Panc1 (cell line): ENCODE data around the gene NPHP4. TPM values are rescaled to one million over a fixed set of nuclear protein-coding genes. Genes with fewer than 3 reads are reported as not detected.

ENCODE experiments used
- ATAC-seq: fragments of 200-7000 bp; cut with Tn5 transposase; 2 replicates; pipeline ENCODE4 v1.9.1; 2020; ENCODE audit warnings: mild to moderate bottlenecking, moderate library complexity
- BruUV-seq: library from RNA; stranded (reverse); fragments of 400-500 nt; replicated peaks from 2 replicates; lab custom pipeline; 2021; lab: Mats Ljungman, UMichigan
- CTCF ChIA-PET: fragments of 300-600 bp; sonication (Branson Sonifier 250); formaldehyde crosslinking; loops from one replicate; lab custom pipeline; 2022; ENCODE audit warnings: antibody characterized with exemption; lab: Charles Lee
- POLR2A ChIA-PET: fragments of 300-600 bp; sonication (Branson Sonifier 250); formaldehyde crosslinking; loops from one replicate; lab custom pipeline; 2022; ENCODE audit warnings: antibody characterized with exemption; lab: Charles Lee
- DNase-seq: peaks from one replicate; pipeline ENCODE4 v3.0.0-alpha.2; 2010; ENCODE audit warnings: low read depth, low spot score
- H3K27ac ChIP-seq: 2 replicates; pipeline ENCODE4 v1.5.1; 2011; ENCODE audit warnings: mild to moderate bottlenecking, low read length, inconsistent platforms
- H3K27me3 ChIP-seq: fragments of 200-500 bp; sonication (Bioruptor generic); 2 replicates; pipeline ENCODE4 v1.6.0; 2014; ENCODE audit warnings: low read length, inconsistent platforms; ENCODE audit not compliant: control insufficient read depth, insufficient read depth
- H3K36me3 ChIP-seq: fragments of 200-500 bp; sonication (Bioruptor generic); 2 replicates; pipeline ENCODE4 v1.5.1; 2014; ENCODE audit warnings: inconsistent platforms, mild to moderate bottlenecking, low read length, moderate library complexity; ENCODE audit not compliant: control insufficient read depth, insufficient read depth
- H3K4me1 ChIP-seq: 2 replicates; pipeline ENCODE4 v1.5.1; 2011; ENCODE audit warnings: inconsistent platforms, mild to moderate bottlenecking, low read length, moderate library complexity; ENCODE audit not compliant: control insufficient read depth, insufficient read depth
- H3K4me3 ChIP-seq, 2 experiments: 2 replicates each; pipeline ENCODE4 v1.5.1; 2011 to 2012; ENCODE audit warnings: low read depth in 2 of 2, low read length in 2 of 2, mild to moderate bottlenecking in 2 of 2, inconsistent platforms in 1 of 2, moderate library complexity in 1 of 2
- H3K9me3 ChIP-seq: fragments of 200-500 bp; sonication (Bioruptor generic); 2 replicates; pipeline ENCODE4 v1.5.1; 2014; ENCODE audit warnings: low read depth, mild to moderate bottlenecking, inconsistent platforms, low read length, moderate library complexity; ENCODE audit not compliant: control insufficient read depth, insufficient read depth
- CTCF ChIP-seq: fragments of 450-650 bp; IDR thresholded peaks from 2 replicates; pipeline ENCODE4 v1.5.1; 2017; ENCODE audit warnings: mild to moderate bottlenecking
- POLR2AphosphoS5 ChIP-seq: IDR thresholded peaks from 2 replicates; pipeline ENCODE4 v1.6.1; 2012; ENCODE audit warnings: mild to moderate bottlenecking, low read depth, low read length, moderate library complexity
- REST ChIP-seq, 2 experiments: IDR thresholded peaks; 2 replicates each; pipeline ENCODE4 v1.6.1; 2011 to 2012; ENCODE audit warnings: low read depth in 2 of 2, control low read depth in 1 of 2, low read length in 1 of 2, mild to moderate bottlenecking in 1 of 2, moderate library complexity in 1 of 2; ENCODE audit not compliant: insufficient read depth in 1 of 2
- SIN3A ChIP-seq: IDR thresholded peaks from 2 replicates; pipeline ENCODE4 v1.6.1; 2012; ENCODE audit warnings: low read depth, mild to moderate bottlenecking, low read length, moderate library complexity, borderline replicate concordance; ENCODE audit not compliant: insufficient read depth
- TCF7L2 ChIP-seq: IDR thresholded peaks from 2 replicates; pipeline ENCODE4 v1.6.1; 2011; ENCODE audit warnings: mild to moderate bottlenecking, low read depth, low read length, inconsistent platforms
- in situ Hi-C: cut with HindIII; loops from 2 replicates; pipeline ENCODE4 v1.10.0; 2016; ENCODE audit warnings: low sequenced_read_pairs, low pct_unique_long_range_greater_than_20kb
- intact Hi-C: fragments of 100-400 bp; cut with micrococcal nuclease; formaldehyde crosslinking; loops from one replicate; pipeline ENCODE4 v1.10.0; 2022; ENCODE audit not compliant: unreplicated experiment
- total RNA-seq: library from RNA; stranded (reverse); gene quantifications from one replicate; pipeline ENCODE4 v1.2.1, GENCODE V29; 2021; ENCODE audit not compliant: unreplicated experiment

Gene NPHP4
- total RNA-seq, 1 experiment from 2014 or later, result 20.1 TPM

- no peaks in the 10 kb centered on the region for H3K9me3 ChIP-seq
- intact Hi-C loops (no loop called here), in situ Hi-C loops (no loop called here)
- no peak for TF ChIP-seq REST (IDR thresholded peaks at IDR 0.05; ENCODE audit: insufficient read depth in 1 of 2, low read depth in 2 of 2, low read length in 1 of 2)
- no peak for TF ChIP-seq TCF7L2
- TF ChIP-seq SIN3A, result no peak
- TF ChIP-seq CTCF, result no peak
- no peak for TF ChIP-seq POLR2AphosphoS5
- H3K36me3 ChIP-seq, result no peaks in the 10 kb centered on the region
- H3K27ac ChIP-seq, result no peak overlapping the region
- POLR2A ChIA-PET, result interaction anchor here (0.6 kb wide), 1 partner anchor 41 kb away, joined by 4 read pairs; no protein-coding TSS in a partner anchor
- CTCF ChIA-PET, result interaction anchor here (0.7 kb wide), 1 partner anchor 13 kb away, joined by 4 read pairs; no protein-coding TSS in a partner anchor
- no peaks in the 10 kb centered on the region for H3K4me1 ChIP-seq
- H3K4me3 ChIP-seq, result no peak overlapping the region
- DNase-seq, result no peak
- BruUV-seq, result no TSS peak
- no peak for ATAC-seq
- H3K27me3 ChIP-seq, result peaks cover 8% of the 10 kb centered on the region
Observed at GRCh38 chr1:5815211-5815610, 177.0 kb downstream of the NPHP4 start.

- ChIA-PET POLR2A (no interaction called here), CTCF (no interaction called here)
- H3K27me3 ChIP-seq, result peaks cover 6% of the 10 kb centered on the region
- H3K4me1 ChIP-seq, result no peaks in the 10 kb centered on the region
- intact Hi-C loops (no loop called here), in situ Hi-C loops (no loop called here)
- BruUV-seq, result no TSS peak
- no peak overlapping the region for H3K4me3 ChIP-seq
- DNase-seq (no peak), ATAC-seq (no peak)
- no peaks in the 10 kb centered on the region for H3K9me3 ChIP-seq
- TF ChIP-seq SIN3A (no peak), REST (IDR thresholded peaks at IDR 0.05; ENCODE audit: insufficient read depth in 1 of 2, low read depth in 2 of 2, low read length in 1 of 2) (no peak), TCF7L2 (no peak), POLR2AphosphoS5 (no peak), CTCF (no peak)
- no peak overlapping the region for H3K27ac ChIP-seq
- H3K36me3 ChIP-seq, result no peaks in the 10 kb centered on the region
Observed at GRCh38 chr1:5814046-5814619, 178.1 kb downstream of the NPHP4 start.
